NCI-H1436 treated with DMSO at 0.1 percent for 48 hours (cell line): ENCODE measurements around the gene ITPK1.
"Not testable (repeated sequence)": the region's sequence is repeated elsewhere in the genome, so short reads cannot be mapped to it uniquely, and the experiment has no call there.

Experiments
- DNase-seq: peaks from one replicate; lab custom pipeline; 2025; lab: John Stamatoyannopoulos, UW

The ITPK1 gene

DNA sequence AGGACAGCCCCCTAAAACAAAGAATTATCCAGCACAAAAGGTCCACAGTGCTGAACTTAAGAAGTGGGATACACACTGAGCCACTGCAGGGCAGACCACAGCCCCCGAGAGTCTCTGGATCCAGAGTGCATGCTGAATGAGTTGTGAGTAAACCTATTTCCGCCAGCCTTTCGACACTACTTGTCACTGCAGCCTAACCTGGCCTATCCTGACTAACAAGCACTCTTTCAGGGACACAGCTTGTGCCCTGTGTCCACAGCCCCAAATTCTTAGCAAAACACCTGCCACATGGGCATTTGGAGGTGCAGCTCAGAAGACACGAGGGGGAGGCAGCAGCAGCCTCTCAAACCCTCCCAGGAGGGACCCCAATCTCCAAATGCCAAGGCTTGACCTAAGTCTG, 31.3 kb downstream of the ITPK1 start:
- DNase-seq: no peak

DNA sequence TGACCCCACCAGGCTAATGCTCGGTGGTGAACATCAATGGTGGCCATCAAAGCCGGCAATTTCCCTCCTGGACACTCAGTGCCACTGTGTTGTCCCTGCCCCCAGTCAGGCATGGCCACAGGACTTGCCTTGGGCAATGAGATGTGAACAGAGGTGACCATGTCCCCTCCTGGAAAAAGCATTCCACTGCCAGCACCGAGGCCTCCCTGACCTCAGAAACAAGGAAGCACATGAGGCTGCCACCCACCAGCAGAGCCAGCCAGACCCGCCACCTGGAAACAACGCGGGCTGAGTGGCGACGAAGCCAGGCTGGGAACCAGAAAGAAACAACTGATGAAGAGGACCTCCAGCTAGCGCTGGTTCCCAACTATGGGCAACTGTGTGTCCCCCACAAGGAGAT, 31.8 kb downstream of the ITPK1 start:
- no peak for DNase-seq

DNA sequence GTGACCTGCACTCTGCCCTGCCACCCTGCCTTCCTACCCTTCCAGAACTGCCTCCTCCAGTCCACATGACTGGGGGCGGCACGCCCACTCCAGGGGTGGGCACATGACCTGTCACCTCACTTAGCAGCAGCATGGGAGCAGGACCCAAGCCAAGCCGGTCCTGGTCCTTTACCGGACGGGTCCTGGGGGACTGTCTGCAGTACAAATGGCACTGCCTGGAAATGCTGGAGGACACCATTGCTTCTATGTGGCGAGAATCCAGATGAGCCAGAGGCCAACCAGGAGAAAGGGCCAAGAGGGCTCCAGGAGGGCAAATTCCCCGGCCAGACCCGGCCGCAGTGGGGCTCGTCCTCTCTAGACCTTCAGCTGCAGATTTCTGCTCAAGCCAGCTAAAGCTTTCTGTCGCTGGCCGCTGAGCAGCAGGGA, 33.1 kb downstream of the ITPK1 start:
- DNase-seq: no peak

DNA sequence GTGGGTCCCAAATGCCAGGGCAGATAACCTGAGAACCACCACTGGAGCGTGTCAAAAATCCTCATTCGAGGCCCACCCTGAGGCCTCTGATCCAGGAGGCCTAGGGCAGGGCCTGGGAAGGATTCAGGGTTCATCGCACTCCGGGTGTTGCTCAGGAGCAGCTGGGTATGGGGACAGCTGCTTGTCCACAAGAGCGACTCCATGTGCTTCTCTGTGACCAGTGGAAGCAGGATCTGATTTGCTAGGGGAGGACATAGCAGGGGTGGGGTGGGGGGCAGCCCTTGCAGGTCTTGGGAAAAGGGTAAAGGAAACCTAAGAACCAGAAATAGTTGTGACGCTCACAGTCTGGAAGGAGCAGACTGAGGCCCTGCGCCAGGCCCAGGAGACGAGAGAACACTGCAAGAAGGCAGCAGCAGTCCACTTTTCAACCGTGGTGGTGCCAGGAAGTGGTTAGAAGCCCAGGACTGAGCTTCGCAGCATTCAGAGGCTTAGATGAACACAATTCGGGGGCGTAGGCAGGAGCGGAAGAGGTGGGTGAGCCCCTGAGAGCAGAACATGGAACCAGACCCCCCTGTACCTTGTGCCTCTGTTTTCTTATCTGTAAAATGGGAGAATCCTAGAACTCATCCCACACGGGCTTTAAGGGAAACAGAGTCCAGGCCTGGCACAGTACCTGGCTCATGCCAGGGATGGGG, 33.7 kb downstream of the ITPK1 start:
- DNase-seq: no peak

DNA sequence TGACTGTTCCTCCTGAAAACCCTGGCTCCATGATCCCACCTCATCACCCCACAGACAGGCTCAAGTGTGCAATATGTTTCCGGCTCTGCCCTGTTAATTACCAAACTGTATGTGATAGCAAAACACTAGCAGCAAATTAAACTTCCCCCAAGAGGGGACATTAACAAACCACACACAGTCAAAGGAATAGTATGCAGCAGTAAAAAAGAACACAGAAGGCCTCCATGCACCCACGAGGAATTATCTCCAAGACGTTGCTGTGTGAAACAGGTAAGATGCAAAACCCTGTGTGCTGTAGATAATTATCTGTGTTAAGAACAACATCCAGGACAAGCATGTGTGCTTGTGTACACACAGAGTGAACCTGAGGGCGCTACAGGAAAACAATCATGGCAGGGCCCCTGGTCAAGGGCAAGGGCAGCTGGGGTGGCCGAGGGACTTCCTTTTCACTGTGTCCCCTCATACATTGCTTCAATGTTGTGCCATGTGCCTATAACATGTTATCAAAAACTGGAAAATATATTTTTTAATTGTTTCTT, 35.8 kb downstream of the ITPK1 start:
- no peak for DNase-seq

DNA sequence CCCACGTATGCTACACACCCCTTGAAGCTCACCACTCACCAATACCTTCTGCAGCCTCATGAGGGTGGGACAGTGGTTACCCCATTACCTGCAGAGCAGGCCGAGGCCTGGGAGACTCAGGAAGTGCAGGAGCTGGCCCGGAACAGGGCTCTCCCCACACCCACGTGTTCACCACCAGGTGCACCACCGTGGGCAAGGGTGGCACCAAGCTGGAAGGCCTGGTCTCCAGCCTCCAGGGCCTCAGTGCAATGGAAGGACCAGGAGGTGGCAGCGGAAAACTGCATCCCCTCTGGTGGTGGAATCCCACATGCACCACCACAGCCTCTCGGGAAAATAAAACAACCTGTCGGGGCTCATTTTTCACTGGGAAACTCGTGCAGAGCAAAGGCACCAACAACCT, 36.4 kb downstream of the ITPK1 start:
- no peak for DNase-seq

DNA sequence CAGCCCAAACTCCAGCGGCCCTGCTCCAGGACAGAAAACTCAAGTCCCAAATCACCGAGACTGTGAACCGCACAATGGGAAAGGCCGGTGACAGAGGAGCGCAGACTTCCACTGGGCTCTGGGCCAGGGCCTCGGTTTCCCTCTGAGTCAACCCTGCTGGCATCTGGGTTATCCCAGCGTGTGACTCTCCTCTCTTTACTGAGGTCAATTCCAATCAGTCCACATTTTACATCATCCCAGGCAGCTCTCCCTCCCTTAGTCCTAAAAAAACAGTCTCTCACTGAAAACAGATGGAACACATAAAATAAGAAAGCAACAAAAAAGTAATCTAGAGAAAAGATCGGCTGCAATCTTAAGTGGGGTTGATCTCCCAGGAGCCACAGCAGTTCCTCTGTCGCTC, 36.9 kb downstream of the ITPK1 start:
- no peak for DNase-seq

DNA sequence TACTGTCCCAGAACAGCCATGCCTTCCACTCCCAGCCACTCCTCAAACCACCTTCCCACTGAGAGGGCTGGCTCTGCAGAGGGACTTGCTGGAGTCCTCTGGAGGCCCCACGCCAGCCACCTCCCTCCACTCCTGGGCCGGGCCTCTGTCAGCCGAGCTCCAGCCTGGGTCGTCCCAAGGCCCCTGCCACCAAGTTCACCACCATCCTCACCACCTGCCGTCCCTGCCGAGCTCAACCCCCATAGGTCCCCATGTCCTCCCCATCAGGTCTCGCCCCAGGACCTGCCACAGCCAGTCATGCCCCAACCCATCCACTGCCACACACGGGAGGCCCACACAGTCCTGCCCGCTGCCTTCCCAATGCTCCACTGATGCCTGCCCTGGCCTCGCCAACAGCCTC, 39.0 kb downstream of the ITPK1 start:
- DNase-seq: no peak

DNA sequence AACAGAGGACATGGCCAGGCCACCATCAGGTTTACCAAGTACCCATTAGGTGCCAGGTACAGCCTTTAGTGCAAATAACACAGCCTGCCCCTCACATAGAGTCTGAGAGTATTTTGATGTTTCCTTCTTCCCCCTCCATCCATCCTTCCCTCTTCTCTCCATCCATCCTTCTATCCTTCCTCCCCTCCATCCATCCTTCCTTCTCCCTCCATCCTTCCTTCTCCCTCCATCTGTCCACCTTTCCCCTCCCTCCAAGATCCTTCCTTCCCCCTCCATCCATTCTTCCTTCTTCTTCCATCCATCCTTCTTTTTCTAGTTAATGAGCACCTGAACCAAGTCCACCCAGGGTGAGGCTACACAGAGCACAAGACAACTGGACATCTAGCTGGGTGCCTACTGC, 39.8 kb downstream of the ITPK1 start:
- no peak for DNase-seq

DNA sequence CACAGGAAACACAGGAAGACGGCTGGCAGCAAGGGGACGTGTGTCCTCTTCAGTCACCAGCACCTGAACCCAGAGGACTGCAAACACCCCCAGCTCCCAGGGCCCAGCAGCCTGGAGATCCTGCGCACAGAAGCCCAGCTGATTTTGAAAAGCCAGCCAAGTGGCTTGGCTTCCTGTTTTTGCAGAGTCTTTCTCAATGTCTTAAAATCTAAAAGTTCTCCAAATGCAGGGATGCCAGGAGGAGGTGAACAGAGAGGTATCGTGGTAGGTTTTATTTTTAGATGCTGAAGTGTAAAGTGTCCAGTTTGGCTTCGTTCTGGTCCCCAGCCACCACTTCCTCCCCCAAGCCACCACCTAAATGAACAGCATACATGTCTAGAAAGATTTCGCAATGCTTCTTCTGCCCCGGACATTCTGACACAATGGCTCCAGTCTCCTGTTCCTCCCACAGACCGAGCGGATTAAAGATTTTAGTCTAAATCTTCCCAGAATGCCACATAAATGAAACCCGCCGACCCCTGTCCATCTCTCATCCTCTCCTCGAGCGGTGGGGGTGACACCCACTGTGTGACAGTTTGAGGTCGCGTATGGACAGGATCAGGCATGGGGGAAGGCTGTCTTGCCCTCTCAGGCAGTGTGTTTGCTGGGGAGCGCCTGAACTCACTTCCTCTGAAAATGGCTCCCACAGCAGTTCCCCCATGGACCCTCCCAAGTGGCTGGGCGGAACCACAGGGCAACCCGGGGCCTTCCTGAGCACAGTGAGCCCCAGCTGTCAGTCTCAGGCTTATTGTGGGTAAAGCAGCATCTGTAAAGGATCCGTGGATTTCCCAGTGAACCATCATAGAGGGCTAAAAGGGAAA, 41.6 kb downstream of the ITPK1 start:
- no peak for DNase-seq

DNA sequence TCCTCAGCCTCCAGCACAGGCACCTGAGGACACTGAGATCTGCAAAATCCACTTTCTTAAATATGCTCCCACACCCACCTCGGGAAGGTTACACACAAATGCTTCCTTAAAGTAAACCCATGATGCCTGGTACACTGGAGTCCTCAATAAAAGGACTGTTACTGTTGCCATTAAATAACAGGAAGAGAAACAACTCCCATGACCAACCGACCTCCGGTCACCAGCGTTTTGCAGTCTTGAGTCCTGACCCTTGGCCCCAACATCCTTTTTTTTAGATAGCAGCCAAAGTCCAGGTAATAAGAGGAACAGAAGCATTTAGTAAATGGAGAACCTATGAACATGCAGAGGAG, 42.4 kb downstream of the ITPK1 start:
- DNase-seq: no peak

DNA sequence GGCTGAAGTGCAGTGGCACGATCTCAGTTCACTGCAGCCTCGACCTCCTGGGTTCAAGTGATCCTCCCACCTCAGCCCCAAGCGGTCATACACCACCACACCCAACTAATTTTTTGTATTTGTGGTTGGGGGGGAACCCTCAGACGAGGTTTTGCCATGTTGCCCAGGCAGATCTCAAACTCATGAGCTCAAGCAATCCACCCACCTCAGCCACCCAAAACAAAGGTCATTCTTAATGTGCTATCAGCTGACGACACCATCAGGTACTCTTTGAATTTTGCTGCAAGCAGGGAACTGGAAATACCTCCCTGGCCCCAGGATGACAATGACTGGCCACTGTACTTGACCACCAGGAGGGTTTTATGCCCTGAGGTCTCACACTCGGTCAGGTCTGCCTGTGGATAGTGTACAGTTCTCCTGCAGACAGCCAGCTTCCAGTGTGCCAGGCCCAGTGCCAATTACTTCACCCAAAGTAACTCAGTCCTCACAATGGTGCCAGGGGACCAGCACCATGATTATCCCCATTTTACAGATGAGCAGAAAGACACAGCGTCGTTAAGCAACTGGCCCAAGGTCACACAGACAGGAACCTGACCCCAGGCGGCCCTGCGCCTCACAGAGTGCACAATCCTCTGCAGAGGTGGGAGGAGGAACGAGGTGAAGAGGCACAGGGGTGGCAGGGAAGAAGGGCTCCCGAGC, 42.9 kb downstream of the ITPK1 start:
- no peak for DNase-seq

DNA sequence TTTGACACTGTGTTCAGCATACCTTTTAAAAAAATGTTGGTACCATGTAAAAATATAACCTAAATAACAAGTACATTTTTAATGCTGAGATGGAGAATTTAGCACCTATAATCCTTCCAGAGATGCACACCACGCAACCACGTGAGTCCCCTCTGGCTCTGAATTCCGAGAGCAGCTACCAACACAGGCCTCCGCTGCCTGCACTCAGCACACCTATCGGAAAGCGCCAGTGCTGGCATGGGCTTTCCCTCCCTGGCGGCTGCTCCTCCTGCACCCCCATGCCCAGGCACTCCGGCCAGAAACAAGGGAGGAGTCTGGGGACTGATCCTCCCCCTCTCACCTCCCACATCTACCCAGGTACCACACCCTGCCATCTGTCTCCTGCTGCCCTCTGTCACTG, 47.0 kb downstream of the ITPK1 start:
- no peak for DNase-seq

DNA sequence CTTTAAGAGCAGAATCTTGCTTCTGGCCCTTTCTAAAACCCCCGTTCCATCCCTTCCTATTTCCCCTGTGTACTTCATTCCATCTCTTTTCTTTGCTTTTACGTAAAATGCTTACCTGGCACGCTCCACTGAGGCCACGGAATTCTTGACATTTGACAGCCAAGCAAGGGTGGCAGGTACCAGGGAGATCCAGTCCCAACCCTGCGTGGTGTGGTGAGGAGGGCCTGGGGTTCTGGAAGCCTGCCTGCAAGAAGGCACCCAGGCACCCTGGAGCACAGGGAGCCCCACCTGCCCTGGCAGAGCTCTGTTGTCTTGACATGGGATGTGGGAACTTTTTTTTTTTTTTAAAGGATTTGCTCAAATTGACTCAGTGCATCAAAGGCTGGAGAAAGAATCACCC, 48.6 kb downstream of the ITPK1 start:
- no peak for DNase-seq

DNA sequence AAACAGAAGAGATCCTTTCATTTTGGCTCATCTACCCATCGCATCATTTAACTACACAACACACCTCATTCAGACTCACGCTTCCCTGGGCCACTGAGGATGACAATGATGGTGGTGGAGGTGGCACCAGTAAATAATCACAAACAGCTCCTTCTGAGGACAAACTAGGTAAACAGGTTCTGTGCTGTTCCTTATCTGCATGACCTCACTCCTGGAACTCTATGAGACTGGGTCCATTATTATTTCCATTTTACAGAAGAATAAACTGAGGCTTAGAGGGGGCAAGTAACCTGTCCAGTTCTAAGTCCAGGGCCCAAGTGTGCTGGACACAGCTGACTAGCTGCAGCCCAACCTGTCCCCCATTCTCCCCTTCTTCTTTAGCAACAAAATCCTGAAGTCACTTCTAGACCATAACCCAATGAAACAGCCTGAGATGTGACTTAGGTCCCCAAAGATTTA, 50.4 kb downstream of the ITPK1 start:
- no peak for DNase-seq

DNA sequence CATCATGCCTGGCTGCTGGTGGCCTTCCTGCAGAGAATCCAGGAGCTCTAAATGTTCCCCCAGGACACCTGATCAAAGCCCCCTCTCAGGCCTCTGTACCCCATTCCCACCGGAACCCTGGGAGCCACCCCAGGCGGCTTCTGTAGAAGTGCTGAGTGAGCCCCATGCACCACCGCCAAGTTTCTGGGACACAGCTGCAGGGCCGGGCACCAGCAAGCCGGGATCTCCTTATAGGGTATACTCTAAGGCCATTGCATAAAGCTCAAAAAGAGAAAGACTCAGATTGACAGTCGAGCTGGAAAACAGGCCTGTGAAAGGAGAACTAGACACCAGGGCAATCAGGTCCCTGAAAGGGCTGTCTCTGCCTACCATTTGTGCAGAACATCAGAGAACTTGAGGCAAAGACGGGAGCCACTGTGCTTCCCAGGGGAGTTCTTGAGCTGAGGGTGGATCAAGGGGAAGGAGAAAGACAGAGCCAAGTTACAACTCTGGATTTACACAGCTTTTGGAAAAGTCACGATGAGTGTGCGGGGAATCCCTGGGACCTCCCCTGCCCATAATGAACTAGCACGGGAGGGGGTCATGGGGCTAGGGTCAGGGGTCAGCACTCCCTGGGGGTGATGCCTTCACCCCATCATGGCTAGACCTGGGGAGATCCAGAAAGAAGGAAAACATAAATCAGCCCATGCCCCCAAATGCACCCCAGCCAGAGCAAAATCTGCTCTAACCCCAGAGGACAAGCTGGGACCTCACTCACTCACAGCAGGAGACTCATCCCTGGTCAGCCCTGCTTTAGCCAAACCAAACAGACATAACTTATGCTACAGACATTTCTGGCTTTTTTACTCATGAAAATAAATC, 51.1 kb downstream of the ITPK1 start:
- no peak for DNase-seq

DNA sequence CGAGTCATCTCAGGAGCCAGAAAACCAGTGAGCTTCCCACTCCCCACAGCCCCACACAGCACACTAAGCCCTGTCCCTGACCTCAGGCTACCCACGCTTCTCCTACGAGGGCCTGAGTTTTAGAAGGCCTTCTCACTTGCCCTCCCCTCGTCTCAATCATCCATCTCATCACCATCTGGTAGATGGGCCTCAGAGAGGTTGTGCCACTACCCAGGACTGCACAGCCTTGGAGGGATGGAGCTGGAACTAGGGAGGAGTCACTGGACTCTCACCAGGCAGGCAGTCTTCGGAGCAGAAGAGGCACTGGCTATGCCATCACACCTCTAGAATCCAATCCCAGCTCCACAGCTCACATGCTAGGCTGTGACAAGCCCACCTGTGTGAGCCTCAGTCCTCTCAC, 52.3 kb downstream of the ITPK1 start:
- no peak for DNase-seq

DNA sequence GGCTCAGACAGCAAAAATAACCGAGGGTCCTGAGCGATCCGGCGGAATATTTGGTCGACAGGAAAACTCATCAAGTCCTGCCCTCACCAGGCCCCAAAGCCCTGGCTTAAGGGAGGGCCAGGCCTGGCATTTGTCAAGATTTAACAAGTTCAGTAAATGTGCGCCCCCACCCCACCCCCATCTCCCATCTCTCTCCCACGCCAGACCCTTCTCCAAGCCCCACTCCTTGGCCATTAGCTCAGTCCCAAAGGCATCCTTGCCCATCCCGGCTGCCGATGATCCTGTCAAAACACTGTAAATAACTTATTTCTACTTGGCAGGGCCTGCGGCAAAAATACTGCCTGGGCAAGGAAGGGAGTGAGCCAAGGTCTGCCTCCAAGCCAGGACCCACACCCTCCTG, 52.8 kb downstream of the ITPK1 start:
- DNase-seq: no peak

DNA sequence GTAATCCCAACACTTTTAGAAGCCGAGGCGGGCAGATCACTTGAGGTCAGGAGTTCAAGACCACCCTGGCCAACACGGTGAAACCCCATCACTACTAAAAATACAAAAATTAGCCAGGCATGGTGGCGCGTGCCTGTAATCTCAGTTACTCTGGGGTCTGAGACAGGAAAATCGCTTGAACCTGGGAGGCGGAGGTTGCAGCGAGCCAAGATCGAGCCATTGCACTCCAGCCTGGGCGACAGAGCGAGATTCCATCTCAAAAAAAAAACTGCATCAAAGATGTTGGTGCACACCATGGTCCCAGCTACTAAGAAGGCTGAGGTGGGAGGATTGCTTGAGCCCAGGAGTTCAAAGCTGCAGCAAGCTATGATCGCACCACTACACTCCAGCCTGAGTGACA, 53.7 kb downstream of the ITPK1 start:
- DNase-seq: not testable (repeated sequence)

DNA sequence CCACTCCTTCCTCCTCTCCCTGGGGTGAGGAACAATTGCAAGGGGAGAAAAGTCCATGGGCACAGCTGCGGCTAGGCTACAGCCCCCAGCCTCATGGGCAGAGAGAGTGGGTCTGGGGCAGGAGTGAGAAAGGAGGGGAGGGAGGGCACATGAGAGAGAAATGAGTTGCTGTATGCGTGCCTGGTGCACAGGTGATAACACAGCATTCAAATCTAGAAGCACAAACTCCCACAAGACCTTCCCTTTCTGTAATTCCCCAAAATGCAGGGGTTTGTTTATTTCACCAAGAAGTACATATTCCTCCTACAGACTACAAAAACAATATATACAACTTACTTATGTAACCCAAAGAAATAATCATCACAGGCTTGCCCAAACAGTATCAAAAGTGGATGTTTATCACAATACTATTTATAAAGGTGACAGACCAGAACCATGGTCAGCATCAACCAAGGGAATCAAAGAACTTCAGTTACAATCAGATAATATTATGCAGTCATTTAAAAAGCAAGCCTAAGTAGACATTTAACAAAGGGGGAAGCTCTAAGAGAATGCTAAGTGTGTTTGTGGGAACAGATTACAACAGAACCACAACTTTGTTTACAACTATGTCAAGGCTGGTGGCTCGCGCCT, 54.2 kb downstream of the ITPK1 start:
- no peak for DNase-seq

DNA sequence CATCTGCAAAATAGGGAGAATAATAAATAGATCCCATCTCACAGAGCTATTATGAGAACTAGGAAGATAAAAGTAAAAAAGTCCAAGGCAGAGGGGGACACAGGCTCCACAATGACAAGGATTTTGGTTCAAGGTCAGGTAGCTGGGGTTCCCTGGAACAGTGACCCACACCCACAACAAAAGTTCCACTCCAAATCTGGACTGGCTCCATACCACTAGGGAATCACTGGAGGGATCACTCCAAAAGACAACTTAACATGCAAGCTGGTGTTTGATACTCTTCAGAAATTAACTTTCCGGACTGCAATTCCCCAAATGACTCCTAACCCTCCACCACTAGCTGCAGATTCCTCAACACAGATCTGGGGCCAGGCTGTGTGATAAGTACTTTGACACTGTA, 54.9 kb downstream of the ITPK1 start:
- DNase-seq: no peak
